ENCODE measurements around the gene MPI.

GRCh38 chr15:74840851-74841775 is 48.7 kb upstream of the MPI start:
- TF ChIP-seq, protein P1, sequence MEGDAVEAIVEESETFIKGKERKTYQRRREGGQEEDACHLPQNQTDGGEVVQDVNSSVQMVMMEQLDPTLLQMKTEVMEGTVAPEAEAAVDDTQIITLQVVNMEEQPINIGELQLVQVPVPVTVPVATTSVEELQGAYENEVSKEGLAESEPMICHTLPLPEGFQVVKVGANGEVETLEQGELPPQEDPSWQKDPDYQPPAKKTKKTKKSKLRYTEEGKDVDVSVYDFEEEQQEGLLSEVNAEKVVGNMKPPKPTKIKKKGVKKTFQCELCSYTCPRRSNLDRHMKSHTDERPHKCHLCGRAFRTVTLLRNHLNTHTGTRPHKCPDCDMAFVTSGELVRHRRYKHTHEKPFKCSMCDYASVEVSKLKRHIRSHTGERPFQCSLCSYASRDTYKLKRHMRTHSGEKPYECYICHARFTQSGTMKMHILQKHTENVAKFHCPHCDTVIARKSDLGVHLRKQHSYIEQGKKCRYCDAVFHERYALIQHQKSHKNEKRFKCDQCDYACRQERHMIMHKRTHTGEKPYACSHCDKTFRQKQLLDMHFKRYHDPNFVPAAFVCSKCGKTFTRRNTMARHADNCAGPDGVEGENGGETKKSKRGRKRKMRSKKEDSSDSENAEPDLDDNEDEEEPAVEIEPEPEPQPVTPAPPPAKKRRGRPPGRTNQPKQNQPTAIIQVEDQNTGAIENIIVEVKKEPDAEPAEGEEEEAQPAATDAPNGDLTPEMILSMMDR (IDR thresholded peaks at IDR 0.05; ENCODE audit: insufficient read depth, low read depth, low read length) = no peak
- TF ChIP-seq EZH2 (IDR thresholded peaks at IDR 0.05; ENCODE audit: insufficient read depth, low read length) = no peak

All from astrocyte (in vitro differentiated cells and primary cell).